Body of pancreas (tissue), 4 donors: ENCODE measurements around the gene NQO2.
"Not testable (repeated sequence)": the region's sequence is repeated elsewhere in the genome, so short reads cannot be mapped to it uniquely, and the experiment has no call there.

ENCODE experiments used
- POLR2A ChIP-seq, 3 donors: fragments of 450-650 bp; IDR thresholded peaks; one replicate each; pipeline ENCODE4 v1.6.1; 2016; ENCODE audit warnings: antibody characterized with exemption in 3 of 3, mild to moderate bottlenecking in 2 of 3
- TF ChIP-seq, protein P1 (sequence below), 7 experiments: fragments of 450-650 bp in 4 of 7; fragments of 200-600 bp in 3 of 7; sonication (generic) in 3 of 7; IDR thresholded peaks; one replicate each; pipeline ENCODE4 v1.5.1; 2016 to 2019; ENCODE audit warnings: antibody characterized with exemption in 7 of 7

DNA sequence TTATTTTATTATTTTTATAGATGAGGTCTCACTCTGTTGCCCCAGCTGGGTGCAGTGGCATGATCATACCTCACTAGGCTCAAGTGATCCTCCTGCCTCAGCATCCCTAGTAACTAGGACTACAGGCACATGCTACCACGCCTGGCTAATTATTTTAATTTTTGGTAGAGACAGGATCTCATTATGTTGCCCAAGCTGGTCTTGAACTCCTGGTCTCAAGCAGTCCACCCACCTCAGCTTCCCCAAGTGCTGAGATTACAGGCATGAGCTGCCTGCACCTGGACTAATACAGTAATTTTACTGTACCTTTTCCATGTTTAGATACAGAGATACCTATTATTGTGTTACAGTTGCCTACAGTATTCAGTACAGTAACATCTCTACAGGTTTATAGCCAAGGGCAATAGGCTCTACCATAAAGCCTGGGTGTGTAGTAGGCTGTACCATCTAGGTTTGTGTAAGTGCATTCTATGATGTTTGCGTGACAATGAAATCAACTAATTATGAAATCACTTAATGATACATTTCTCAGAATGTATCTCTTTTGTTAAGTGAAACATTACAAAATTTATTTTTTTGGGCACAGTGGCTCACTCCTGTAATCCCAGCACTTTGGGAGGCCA, 21.4 kb downstream of the NQO2 start:
- not testable (repeated sequence) for TF ChIP-seq POLR2A (IDR thresholded peaks at IDR 0.05)
- TF ChIP-seq, protein P1, sequence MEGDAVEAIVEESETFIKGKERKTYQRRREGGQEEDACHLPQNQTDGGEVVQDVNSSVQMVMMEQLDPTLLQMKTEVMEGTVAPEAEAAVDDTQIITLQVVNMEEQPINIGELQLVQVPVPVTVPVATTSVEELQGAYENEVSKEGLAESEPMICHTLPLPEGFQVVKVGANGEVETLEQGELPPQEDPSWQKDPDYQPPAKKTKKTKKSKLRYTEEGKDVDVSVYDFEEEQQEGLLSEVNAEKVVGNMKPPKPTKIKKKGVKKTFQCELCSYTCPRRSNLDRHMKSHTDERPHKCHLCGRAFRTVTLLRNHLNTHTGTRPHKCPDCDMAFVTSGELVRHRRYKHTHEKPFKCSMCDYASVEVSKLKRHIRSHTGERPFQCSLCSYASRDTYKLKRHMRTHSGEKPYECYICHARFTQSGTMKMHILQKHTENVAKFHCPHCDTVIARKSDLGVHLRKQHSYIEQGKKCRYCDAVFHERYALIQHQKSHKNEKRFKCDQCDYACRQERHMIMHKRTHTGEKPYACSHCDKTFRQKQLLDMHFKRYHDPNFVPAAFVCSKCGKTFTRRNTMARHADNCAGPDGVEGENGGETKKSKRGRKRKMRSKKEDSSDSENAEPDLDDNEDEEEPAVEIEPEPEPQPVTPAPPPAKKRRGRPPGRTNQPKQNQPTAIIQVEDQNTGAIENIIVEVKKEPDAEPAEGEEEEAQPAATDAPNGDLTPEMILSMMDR (IDR thresholded peaks at IDR 0.05): not testable (repeated sequence)
